ENCODE data around the gene ASCL2. TPM values are rescaled to one million over a fixed set of nuclear protein-coding genes. Genes with fewer than 3 reads are reported as not detected.

ASCL2 gene
- total RNA-seq, 2 experiments from 2014 or later, result not detected

DNA sequence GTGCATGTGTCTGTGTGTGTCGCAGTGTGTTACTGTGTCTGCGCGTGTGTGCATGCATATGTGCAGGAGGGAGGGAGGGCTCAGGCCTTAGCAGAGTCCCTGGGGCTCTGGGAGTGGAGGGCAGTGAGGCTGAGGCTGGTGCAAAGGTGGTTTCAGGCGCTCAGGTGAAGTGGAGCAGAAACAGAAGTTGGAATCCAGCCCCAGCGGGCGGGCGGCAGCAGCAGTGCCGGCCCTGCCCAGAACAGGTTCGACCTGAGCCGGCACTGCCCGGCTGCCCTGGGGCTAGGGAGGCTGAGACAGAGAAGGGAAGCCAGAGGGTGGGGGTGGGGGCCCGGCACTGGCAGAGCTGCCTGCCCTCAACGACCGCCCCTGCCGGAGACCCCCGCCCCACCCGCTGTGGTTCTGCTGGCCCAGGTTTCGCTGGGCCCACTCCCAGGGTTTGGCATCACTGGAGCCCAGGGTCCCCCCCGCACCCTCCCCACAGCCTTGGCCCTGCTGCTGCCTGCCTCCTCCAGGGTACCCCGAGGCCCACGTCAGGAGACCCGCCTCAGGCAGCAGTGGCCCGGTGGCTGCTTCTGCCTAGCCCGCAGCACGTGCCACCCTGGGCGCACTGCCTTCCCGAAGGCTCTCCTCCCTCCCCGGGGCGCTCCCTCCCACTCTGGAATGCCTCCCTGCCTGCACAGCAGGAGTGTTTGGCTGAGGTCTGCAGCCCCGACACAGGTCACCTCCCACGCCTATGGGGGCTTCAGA is 13.3 kb downstream of the ASCL2 start:
- CTCF ChIA-PET, result no interaction called here
- H3K4me1 Mint-ChIP-seq (ENCODE audit: low read depth), result no peaks in the 10 kb centered on the region
- H3K36me3 Mint-ChIP-seq (ENCODE audit: low read depth), result no peaks in the 10 kb centered on the region
- H3K9me3 Mint-ChIP-seq, result peaks cover 2% of the 10 kb centered on the region
- no peak for DNase-seq
- intact Hi-C loops (cut with micrococcal nuclease), result no loop called here
- no peaks in the 10 kb centered on the region for H3K27me3 Mint-ChIP-seq (ENCODE audit: low read depth)
- no peak overlapping the region for H3K27ac Mint-ChIP-seq
- no peak overlapping the region for H3K4me3 Mint-ChIP-seq

DNA sequence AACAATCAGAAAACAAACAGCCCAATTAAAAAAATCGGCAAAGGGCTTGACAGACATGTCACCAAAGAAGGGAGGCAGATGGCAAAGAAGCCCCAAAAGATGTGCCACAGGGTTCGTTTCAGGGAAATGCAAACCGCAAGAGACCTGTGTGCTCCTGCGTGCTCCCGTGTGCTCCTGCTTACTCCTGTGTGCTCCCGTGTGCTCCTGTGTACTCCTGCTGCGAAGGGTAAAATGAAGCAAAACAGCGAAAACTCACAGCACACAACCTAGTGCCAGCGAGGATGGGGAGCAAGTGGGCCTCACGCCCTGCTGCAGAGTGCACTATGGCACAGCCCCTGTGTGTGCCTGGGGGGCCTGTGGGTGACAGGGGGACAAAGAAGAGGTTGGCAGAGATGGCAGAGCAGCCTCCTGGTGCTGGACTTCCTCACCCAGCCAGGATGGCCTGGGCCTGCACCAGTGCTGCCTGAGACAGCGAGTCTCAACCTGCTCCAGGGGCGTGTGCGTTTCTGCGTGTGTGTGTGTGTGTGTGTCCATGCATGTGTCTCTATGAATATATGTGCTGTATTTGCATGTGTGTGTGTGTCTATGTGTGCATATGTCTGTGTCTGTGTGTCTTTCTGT is 14.0 kb downstream of the ASCL2 start:
- Mint-ChIP-seq H3K9me3 (peaks cover 2% of the 10 kb centered on the region), H3K27me3 (ENCODE audit: low read depth) (no peaks in the 10 kb centered on the region), H3K27ac (no peak overlapping the region), H3K4me1 (ENCODE audit: low read depth) (no peaks in the 10 kb centered on the region), H3K4me3 (no peak overlapping the region), H3K36me3 (ENCODE audit: low read depth) (no peaks in the 10 kb centered on the region)
- intact Hi-C loops (cut with micrococcal nuclease), result no loop called here
- CTCF ChIA-PET, result no interaction called here
- DNase-seq, result no peak

DNA sequence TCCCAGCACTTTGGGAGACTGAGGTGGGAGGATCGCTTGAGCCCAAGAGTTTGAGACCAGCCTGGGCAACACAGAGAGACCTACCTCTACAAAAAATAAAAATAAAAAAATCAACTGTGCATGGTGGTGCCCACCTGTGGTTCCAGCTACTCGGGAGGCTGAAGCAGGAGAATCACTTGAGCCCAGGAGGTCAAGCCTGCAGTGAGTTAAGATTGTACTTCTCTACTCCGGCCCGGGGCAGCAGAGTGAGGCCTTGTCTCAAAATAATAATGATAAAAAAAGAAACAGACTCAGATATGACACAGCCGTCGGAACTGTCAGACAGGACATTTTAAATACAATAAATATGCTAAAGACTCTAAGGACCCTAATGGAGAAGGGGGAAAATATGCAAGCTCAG is 18.4 kb downstream of the ASCL2 start:
- Mint-ChIP-seq H3K27me3 (ENCODE audit: low read depth) (no peaks in the 10 kb centered on the region), H3K36me3 (ENCODE audit: low read depth) (no peaks in the 10 kb centered on the region), H3K9me3 (peaks cover 2% of the 10 kb centered on the region), H3K4me3 (no peak overlapping the region), H3K27ac (no peak overlapping the region), H3K4me1 (ENCODE audit: low read depth) (no peaks in the 10 kb centered on the region)
- intact Hi-C loops (cut with micrococcal nuclease), result no loop called here
- no peak for DNase-seq
- CTCF ChIA-PET, result no interaction called here

DNA sequence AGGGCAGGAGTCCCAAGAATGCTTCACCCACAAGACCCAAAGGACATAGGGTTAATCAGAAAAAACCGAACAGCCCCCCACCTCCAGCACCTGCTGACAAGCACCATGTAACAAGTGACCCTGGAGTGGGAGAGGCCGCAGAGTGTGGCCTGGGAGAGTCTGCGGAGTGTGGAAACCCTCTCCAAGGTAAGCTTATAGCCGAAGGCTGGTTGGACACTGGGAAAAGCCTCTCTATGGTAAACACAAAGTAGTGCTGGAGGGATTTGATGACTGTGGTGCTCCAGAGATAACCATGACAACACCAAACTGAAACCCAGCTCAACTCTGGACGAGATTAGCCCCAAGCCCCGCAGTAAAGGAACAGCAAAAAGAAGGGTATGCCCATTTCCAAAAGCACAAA is 19.2 kb downstream of the ASCL2 start:
- CTCF ChIA-PET, result no interaction called here
- intact Hi-C loops (cut with micrococcal nuclease), result no loop called here
- Mint-ChIP-seq H3K4me1 (ENCODE audit: low read depth) (no peaks in the 10 kb centered on the region), H3K9me3 (peaks cover 2% of the 10 kb centered on the region), H3K4me3 (no peak overlapping the region), H3K27me3 (ENCODE audit: low read depth) (no peaks in the 10 kb centered on the region), H3K36me3 (ENCODE audit: low read depth) (no peaks in the 10 kb centered on the region), H3K27ac (no peak overlapping the region)
- no peak for DNase-seq

GRCh38 chr11:2250485-2250884 is 19.9 kb downstream of the ASCL2 start:
- Mint-ChIP-seq H3K4me3 (no peak overlapping the region), H3K9me3 (peaks cover 2% of the 10 kb centered on the region), H3K36me3 (ENCODE audit: low read depth) (no peaks in the 10 kb centered on the region), H3K27ac (no peak overlapping the region), H3K4me1 (ENCODE audit: low read depth) (no peaks in the 10 kb centered on the region), H3K27me3 (ENCODE audit: low read depth) (no peaks in the 10 kb centered on the region)
- CTCF ChIA-PET, result no interaction called here
- no peak for DNase-seq
- intact Hi-C loops (cut with micrococcal nuclease), result no loop called here

- intact Hi-C loops (cut with micrococcal nuclease), result no loop called here
- CTCF ChIA-PET, result no interaction called here
- no peak overlapping the region for H3K27ac Mint-ChIP-seq
- no peaks in the 10 kb centered on the region for H3K27me3 Mint-ChIP-seq (ENCODE audit: low read depth)
- no peak overlapping the region for H3K4me3 Mint-ChIP-seq
- H3K4me1 Mint-ChIP-seq (ENCODE audit: low read depth), result no peaks in the 10 kb centered on the region
- H3K36me3 Mint-ChIP-seq (ENCODE audit: low read depth), result no peaks in the 10 kb centered on the region
- no peak for DNase-seq
- peaks cover 2% of the 10 kb centered on the region for H3K9me3 Mint-ChIP-seq
Observed at GRCh38 chr11:2250041-2250440, 20.3 kb downstream of the ASCL2 start.

- no peak overlapping the region for H3K27ac Mint-ChIP-seq
- intact Hi-C loops (cut with micrococcal nuclease), result no loop called here
- H3K4me3 Mint-ChIP-seq, result no peak overlapping the region
- H3K36me3 Mint-ChIP-seq (ENCODE audit: low read depth), result no peaks in the 10 kb centered on the region
- no peaks in the 10 kb centered on the region for H3K9me3 Mint-ChIP-seq
- CTCF ChIA-PET, result interaction anchor here (1.0 kb wide), 1 partner anchor 55 kb away, joined by 3 read pairs; no protein-coding TSS in a partner anchor
- H3K4me1 Mint-ChIP-seq (ENCODE audit: low read depth), result no peaks in the 10 kb centered on the region
- DNase-seq, result no peak
- no peaks in the 10 kb centered on the region for H3K27me3 Mint-ChIP-seq (ENCODE audit: low read depth)
Observed at GRCh38 chr11:2249189-2249916, 21.0 kb downstream of the ASCL2 start.

GRCh38 chr11:2248762-2249161 is 21.6 kb downstream of the ASCL2 start:
- Mint-ChIP-seq H3K27me3 (ENCODE audit: low read depth) (no peaks in the 10 kb centered on the region), H3K4me3 (no peak overlapping the region), H3K4me1 (ENCODE audit: low read depth) (no peaks in the 10 kb centered on the region), H3K36me3 (ENCODE audit: low read depth) (no peaks in the 10 kb centered on the region), H3K9me3 (no peaks in the 10 kb centered on the region), H3K27ac (no peak overlapping the region)
- CTCF ChIA-PET, result interaction anchor here (1.0 kb wide), 1 partner anchor 54 kb away, joined by 3 read pairs; no protein-coding TSS in a partner anchor
- intact Hi-C loops (cut with micrococcal nuclease), result no loop called here
- no peak for DNase-seq

DNA sequence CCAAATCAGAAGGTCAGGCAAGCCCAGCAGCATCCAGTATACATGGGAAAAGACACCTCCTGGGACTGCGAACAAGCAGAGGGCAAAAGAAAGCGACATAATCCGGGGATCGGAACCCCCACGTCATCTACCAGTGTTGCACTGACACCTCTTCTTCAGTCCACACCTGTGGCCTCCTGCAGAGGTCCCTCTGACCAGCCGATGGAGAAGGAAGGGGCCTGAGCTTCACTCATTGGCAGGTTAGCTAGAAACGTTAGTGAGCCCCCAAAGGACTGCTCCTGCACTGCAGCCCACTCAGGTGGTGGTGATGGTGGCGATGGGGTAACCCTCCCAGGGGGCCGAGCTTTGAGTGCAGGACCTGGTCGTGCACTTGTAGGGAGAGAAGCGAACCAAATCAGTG is 22.1 kb downstream of the ASCL2 start:
- no peak overlapping the region for H3K27ac Mint-ChIP-seq
- DNase-seq, result no peak
- CTCF ChIA-PET, result interaction anchor here (1.0 kb wide), 1 partner anchor 53 kb away, joined by 3 read pairs; no protein-coding TSS in a partner anchor

GRCh38 chr11:2247496-2247895 is 22.9 kb downstream of the ASCL2 start:
- no peak for DNase-seq
- intact Hi-C loops (cut with micrococcal nuclease), result no loop called here
- no peak overlapping the region for H3K27ac Mint-ChIP-seq
- peaks cover 4% of the 10 kb centered on the region for H3K9me3 Mint-ChIP-seq
- no peaks in the 10 kb centered on the region for H3K36me3 Mint-ChIP-seq (ENCODE audit: low read depth)
- CTCF ChIA-PET, result no interaction called here
- H3K4me3 Mint-ChIP-seq, result no peak overlapping the region
- H3K4me1 Mint-ChIP-seq (ENCODE audit: low read depth), result no peaks in the 10 kb centered on the region
- no peaks in the 10 kb centered on the region for H3K27me3 Mint-ChIP-seq (ENCODE audit: low read depth)

More for the DNA sequence above, 22.1 kb downstream of the ASCL2 start:
- Mint-ChIP-seq H3K4me1 (ENCODE audit: low read depth) (no peaks in the 10 kb centered on the region), H3K27me3 (ENCODE audit: low read depth) (no peaks in the 10 kb centered on the region), H3K4me3 (no peak overlapping the region), H3K9me3 (no peaks in the 10 kb centered on the region), H3K36me3 (ENCODE audit: low read depth) (no peaks in the 10 kb centered on the region)
- intact Hi-C loops (cut with micrococcal nuclease), result no loop called here

GRCh38 chr11:2240834-2241233 is 29.6 kb downstream of the ASCL2 start:
- H3K27me3 Mint-ChIP-seq (ENCODE audit: low read depth), result no peaks in the 10 kb centered on the region
- intact Hi-C loops (cut with micrococcal nuclease), result no loop called here
- CTCF ChIA-PET, result no interaction called here
- no peaks in the 10 kb centered on the region for H3K4me1 Mint-ChIP-seq (ENCODE audit: low read depth)
- no peak for DNase-seq
- no peaks in the 10 kb centered on the region for H3K36me3 Mint-ChIP-seq (ENCODE audit: low read depth)
- no peak overlapping the region for H3K27ac Mint-ChIP-seq
- peaks cover 15% of the 10 kb centered on the region for H3K9me3 Mint-ChIP-seq
- H3K4me3 Mint-ChIP-seq, result no peak overlapping the region

GRCh38 chr11:2237457-2238238 is 32.7 kb downstream of the ASCL2 start:
- Mint-ChIP-seq H3K4me3 (no peak overlapping the region), H3K4me1 (ENCODE audit: low read depth) (no peaks in the 10 kb centered on the region), H3K36me3 (ENCODE audit: low read depth) (no peaks in the 10 kb centered on the region), H3K9me3 (peaks cover 12% of the 10 kb centered on the region), H3K27ac (no peak overlapping the region), H3K27me3 (ENCODE audit: low read depth) (no peaks in the 10 kb centered on the region)
- CTCF ChIA-PET, result interaction anchor here (0.7 kb wide), 1 partner anchor 61 kb away, joined by 3 read pairs; no protein-coding TSS in a partner anchor
- intact Hi-C loops (cut with micrococcal nuclease), result no loop called here
- DNase-seq, result no peak

All from activated naive CD4-positive, alpha-beta T cell treated with anti-CD3 and anti-CD28 coated beads for 36 hours (primary cell).